22Rv1 (cell line): Measurements from ENCODE around the gene LCN1.

Experiments used
- ZFX ChIP-seq: fragments of 450-650 bp; IDR thresholded peaks from 2 replicates; pipeline ENCODE4 v1.6.1; 2017; ENCODE audit warnings: antibody characterized with exemption, borderline replicate concordance
- TF ChIP-seq, protein P1 (sequence below): fragments of 450-650 bp; IDR thresholded peaks from 2 replicates; pipeline ENCODE4 v1.5.1; 2017; ENCODE audit warnings: mild to moderate bottlenecking

DNA sequence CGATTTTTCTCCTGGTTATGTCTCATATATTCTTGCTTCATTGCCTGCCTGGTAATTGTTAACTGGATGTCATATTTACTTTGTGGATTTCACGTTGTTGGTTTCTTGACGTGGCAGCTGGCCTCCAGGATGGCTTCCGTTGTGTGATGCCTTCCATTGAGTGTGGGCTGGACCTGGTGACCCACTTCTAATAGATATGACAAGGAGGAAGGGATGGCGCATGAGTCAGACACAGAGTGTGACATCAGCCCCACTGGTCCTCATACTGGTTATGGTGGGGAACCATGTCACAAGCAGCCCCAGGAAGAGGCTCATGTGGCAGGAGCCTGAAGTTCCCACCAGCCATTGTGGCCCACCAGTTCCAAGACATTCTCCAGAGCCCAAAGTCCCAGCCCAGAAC lies 34.0 kb downstream of the LCN1 start:
- TF ChIP-seq ZFX, result no peak
- TF ChIP-seq, protein P1, sequence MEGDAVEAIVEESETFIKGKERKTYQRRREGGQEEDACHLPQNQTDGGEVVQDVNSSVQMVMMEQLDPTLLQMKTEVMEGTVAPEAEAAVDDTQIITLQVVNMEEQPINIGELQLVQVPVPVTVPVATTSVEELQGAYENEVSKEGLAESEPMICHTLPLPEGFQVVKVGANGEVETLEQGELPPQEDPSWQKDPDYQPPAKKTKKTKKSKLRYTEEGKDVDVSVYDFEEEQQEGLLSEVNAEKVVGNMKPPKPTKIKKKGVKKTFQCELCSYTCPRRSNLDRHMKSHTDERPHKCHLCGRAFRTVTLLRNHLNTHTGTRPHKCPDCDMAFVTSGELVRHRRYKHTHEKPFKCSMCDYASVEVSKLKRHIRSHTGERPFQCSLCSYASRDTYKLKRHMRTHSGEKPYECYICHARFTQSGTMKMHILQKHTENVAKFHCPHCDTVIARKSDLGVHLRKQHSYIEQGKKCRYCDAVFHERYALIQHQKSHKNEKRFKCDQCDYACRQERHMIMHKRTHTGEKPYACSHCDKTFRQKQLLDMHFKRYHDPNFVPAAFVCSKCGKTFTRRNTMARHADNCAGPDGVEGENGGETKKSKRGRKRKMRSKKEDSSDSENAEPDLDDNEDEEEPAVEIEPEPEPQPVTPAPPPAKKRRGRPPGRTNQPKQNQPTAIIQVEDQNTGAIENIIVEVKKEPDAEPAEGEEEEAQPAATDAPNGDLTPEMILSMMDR, result no peak
